GM23338 (cell line): Measurements from ENCODE around the gene ATP23. TPM values are rescaled to one million over a fixed set of nuclear protein-coding genes. Genes with fewer than 3 reads are reported as not detected.

Experiments
- ATAC-seq: fragments of 200-7000 bp; cut with Tn5 transposase; 3 replicates; pipeline ENCODE4 v1.9.1; 2020
- DNase-seq: peaks from one replicate; pipeline ENCODE4 v3.0.0-alpha.2; 2015; ENCODE audit warnings: low spot score
- H2AFZ ChIP-seq: fragments of 200-600 bp; sonication (generic); 2 replicates; pipeline ENCODE4 v1.8.0; 2016; ENCODE audit warnings: antibody characterized with exemption, mild to moderate bottlenecking, moderate library complexity
- H3F3A ChIP-seq: fragments of 200-600 bp; sonication (generic); replicated peaks from 2 replicates; pipeline ENCODE4 v1.8.0; 2017; ENCODE audit warnings: antibody characterized with exemption, mixed run types, low read depth
- H3K27ac ChIP-seq: fragments of 200-600 bp; sonication (generic); 2 replicates; pipeline ENCODE4 v1.6.1; 2016; ENCODE audit warnings: low read depth
- H3K27me3 ChIP-seq: fragments of 200-600 bp; sonication (generic); 2 replicates; pipeline ENCODE4 v1.8.0; 2016; ENCODE audit warnings: mild to moderate bottlenecking, mixed run types, moderate library complexity; ENCODE audit not compliant: insufficient read depth
- H3K36me3 ChIP-seq: fragments of 200-600 bp; sonication (generic); 2 replicates; pipeline ENCODE4 v1.8.0; 2016; ENCODE audit warnings: mild to moderate bottlenecking; ENCODE audit not compliant: insufficient read depth
- H3K4me1 ChIP-seq: fragments of 200-600 bp; sonication (generic); 2 replicates; pipeline ENCODE4 v1.8.0; 2016; ENCODE audit warnings: mild to moderate bottlenecking, moderate library complexity; ENCODE audit not compliant: insufficient read depth
- H3K4me2 ChIP-seq: fragments of 200-600 bp; sonication (generic); 2 replicates; pipeline ENCODE4 v1.7.1; 2017; ENCODE audit warnings: mixed run types
- H3K4me3 ChIP-seq: fragments of 200-600 bp; sonication (generic); 2 replicates; pipeline ENCODE4 v1.6.1; 2016; ENCODE audit warnings: mixed run types
- H3K79me2 ChIP-seq: fragments of 200-600 bp; sonication (generic); replicated peaks from 2 replicates; pipeline ENCODE4 v1.8.0; 2017; ENCODE audit warnings: mild to moderate bottlenecking; ENCODE audit not compliant: insufficient read depth
- H3K9me2 ChIP-seq: fragments of 200-600 bp; sonication (generic); 2 replicates; pipeline ENCODE4 v1.8.0; 2017; ENCODE audit not compliant: insufficient read depth
- H4K20me1 ChIP-seq: fragments of 200-600 bp; sonication (generic); replicated peaks from 2 replicates; pipeline ENCODE4 v1.8.0; 2017; ENCODE audit warnings: mild to moderate bottlenecking; ENCODE audit not compliant: insufficient read depth
- H3K27ac Mint-ChIP-seq: 2 replicates; pipeline ENCODE4 v1.8.0; 2020; ENCODE audit warnings: inconsistent platforms, mild to moderate bottlenecking, moderate library complexity, mixed read lengths
- H3K27me3 Mint-ChIP-seq: 3 replicates; pipeline ENCODE4 v1.8.0; 2022; ENCODE audit warnings: low read depth, mild to moderate bottlenecking, moderate library complexity, mixed read lengths, inconsistent platforms; ENCODE audit not compliant: insufficient read depth, poor library complexity
- H3K36me3 Mint-ChIP-seq: 3 replicates; pipeline ENCODE4 v1.8.0; 2021; ENCODE audit warnings: low read depth, mild to moderate bottlenecking, inconsistent platforms, moderate library complexity, mixed read lengths
- H3K4me1 Mint-ChIP-seq: 3 replicates; pipeline ENCODE4 v1.8.0; 2020; ENCODE audit warnings: mild to moderate bottlenecking, inconsistent platforms, mixed read lengths
- H3K4me3 Mint-ChIP-seq: 3 replicates; pipeline ENCODE4 v1.8.0; 2021; ENCODE audit warnings: moderate library complexity, mild to moderate bottlenecking, inconsistent platforms, mixed read lengths
- H3K9me3 Mint-ChIP-seq: 3 replicates; pipeline ENCODE4 v1.8.0; 2020; ENCODE audit warnings: moderate library complexity, mild to moderate bottlenecking, inconsistent platforms, mixed read lengths
- CREB1 ChIP-seq: fragments of 250-450 bp; sonication (Bioruptor Pico); IDR thresholded peaks from 2 replicates; pipeline ENCODE4 v1.5.0; 2020; ENCODE audit warnings: low read depth, mild to moderate bottlenecking, moderate library complexity
- ETS1 ChIP-seq: IDR thresholded peaks from 2 replicates; pipeline ENCODE4 v1.6.1; 2016; ENCODE audit warnings: antibody characterized with exemption
- EZH2phosphoT487 ChIP-seq: fragments of 200-600 bp; sonication (generic); IDR thresholded peaks from one replicate; pipeline ENCODE4 v1.8.1; 2018; ENCODE audit warnings: antibody characterized with exemption; ENCODE audit not compliant: unreplicated experiment
- JUNB ChIP-seq: IDR thresholded peaks from one replicate; pipeline ENCODE4 v1.6.1; 2016; ENCODE audit warnings: antibody characterized with exemption; ENCODE audit not compliant: unreplicated experiment
- NANOG ChIP-seq: IDR thresholded peaks from 2 replicates; pipeline ENCODE4 v1.6.1; 2016; ENCODE audit warnings: antibody characterized with exemption, borderline replicate concordance
- POLR2AphosphoS5 ChIP-seq: IDR thresholded peaks from 2 replicates; pipeline ENCODE4 v1.6.1; 2016; ENCODE audit warnings: antibody characterized with exemption, low read depth
- ZNF114 ChIP-seq: fragments of 250-450 bp; sonication (Bioruptor Pico); IDR thresholded peaks from 2 replicates; pipeline ENCODE4 v1.5.0; 2020; ENCODE audit warnings: mild to moderate bottlenecking, moderate library complexity
- ZNF331 ChIP-seq: fragments of 250-450 bp; sonication (Bioruptor Pico); IDR thresholded peaks from 2 replicates; pipeline ENCODE4 v1.5.0; 2020; ENCODE audit warnings: low read depth, mild to moderate bottlenecking, moderate library complexity
- polyA plus RNA-seq: library from polyadenylated mRNA; unstranded; fragments of >200 nt; fragmentation: Nextera tagmentation; extraction: Ambion mirVana; gene quantifications from 2 replicates; pipeline ENCODE4 v1.2.1, GENCODE V29; 2016
- total RNA-seq: library from RNA; depleted of rRNA; stranded (reverse); fragments of >200 nt; shearing (Covaris generic); gene quantifications from 2 replicates; pipeline ENCODE4 v1.2.3, GENCODE V29; 2014
- TF ChIP-seq, protein P1 (sequence below): IDR thresholded peaks from one replicate; pipeline ENCODE4 v1.6.1; 2018; ENCODE audit warnings: antibody characterized with exemption; ENCODE audit not compliant: unreplicated experiment
- TF ChIP-seq, protein P2 (sequence below): fragments of 250-450 bp; sonication (Bioruptor Pico); IDR thresholded peaks from 2 replicates; pipeline ENCODE4 v1.5.0; 2020; ENCODE audit warnings: mild to moderate bottlenecking, moderate library complexity

ATP23 gene
- total and polyA plus RNA-seq, 2 experiments from 2014 or later = 14.7 to 21.0 TPM

DNA sequence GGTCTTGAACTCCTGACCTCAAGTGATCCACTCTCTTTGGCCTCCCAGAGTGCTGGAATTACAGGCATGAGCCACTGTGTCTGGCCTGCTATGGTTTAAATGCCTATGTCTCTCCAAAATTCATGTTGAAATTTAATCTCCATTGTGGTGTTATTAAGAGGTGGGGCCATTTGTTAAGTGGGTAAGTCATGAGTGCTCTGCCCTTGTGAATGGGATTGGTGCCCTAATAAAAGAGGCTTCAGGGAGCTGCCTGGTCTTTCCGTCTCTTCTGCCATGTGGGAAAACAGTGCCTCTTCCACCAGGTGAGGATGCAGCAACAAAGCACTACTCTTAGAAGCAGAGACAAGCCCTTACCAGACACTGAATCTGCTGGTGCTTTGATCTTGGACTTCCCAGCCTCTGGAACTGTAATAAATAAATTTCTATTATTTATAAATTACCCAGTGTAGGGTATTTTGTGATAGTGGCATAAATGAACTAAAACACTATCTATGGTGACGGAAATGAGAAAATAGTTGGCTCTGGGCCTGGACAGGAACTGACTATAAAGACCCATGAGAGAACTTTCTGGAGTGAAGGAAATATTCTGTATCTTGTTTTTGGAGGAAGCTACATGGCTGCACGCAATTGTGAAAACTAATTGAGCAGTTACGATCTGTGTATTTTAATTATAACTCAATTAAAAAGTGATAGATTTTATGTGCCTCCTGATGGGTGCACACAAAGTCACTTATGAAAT is 12.1 kb upstream of the ATP23 start (continued):
- no peak for TF ChIP-seq ZNF114 (CRISPR knock-in tag)
- TF ChIP-seq, protein P1, sequence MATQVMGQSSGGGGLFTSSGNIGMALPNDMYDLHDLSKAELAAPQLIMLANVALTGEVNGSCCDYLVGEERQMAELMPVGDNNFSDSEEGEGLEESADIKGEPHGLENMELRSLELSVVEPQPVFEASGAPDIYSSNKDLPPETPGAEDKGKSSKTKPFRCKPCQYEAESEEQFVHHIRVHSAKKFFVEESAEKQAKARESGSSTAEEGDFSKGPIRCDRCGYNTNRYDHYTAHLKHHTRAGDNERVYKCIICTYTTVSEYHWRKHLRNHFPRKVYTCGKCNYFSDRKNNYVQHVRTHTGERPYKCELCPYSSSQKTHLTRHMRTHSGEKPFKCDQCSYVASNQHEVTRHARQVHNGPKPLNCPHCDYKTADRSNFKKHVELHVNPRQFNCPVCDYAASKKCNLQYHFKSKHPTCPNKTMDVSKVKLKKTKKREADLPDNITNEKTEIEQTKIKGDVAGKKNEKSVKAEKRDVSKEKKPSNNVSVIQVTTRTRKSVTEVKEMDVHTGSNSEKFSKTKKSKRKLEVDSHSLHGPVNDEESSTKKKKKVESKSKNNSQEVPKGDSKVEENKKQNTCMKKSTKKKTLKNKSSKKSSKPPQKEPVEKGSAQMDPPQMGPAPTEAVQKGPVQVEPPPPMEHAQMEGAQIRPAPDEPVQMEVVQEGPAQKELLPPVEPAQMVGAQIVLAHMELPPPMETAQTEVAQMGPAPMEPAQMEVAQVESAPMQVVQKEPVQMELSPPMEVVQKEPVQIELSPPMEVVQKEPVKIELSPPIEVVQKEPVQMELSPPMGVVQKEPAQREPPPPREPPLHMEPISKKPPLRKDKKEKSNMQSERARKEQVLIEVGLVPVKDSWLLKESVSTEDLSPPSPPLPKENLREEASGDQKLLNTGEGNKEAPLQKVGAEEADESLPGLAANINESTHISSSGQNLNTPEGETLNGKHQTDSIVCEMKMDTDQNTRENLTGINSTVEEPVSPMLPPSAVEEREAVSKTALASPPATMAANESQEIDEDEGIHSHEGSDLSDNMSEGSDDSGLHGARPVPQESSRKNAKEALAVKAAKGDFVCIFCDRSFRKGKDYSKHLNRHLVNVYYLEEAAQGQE = no peak

DNA sequence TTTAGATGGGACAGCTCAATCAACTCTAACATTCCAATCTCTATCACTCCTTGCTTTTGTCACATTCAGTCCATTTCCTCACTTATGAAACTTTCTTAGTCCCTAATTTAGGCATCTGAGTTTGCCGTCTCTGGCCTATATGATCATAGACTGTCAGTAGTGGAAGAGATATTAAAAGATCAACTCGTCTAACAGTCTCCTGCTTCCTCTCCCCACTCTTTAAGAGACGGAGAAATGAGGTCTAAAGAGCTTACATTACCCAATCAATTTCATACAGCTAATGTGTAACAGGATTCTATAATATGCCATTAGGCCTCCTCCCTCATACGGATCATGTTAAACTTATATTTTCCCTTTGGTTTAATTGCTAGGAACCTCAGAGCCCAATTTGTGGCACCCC is 6.5 kb upstream of the ATP23 start:
- no peak overlapping the region for H3K4me2 ChIP-seq
- H3K9me2 ChIP-seq = peaks cover 2% of the 10 kb centered on the region; the same call in 1 of the 2 replicates
- H3F3A ChIP-seq = no peaks in the 10 kb centered on the region
- no peaks in the 10 kb centered on the region for H3K9me3 Mint-ChIP-seq
- peaks cover 6% of the 10 kb centered on the region; the same call in 1 of the 2 replicates for H3K4me1 ChIP-seq
- H3K27me3 ChIP-seq = peaks cover 18% of the 10 kb centered on the region
- no peaks in the 10 kb centered on the region for H3K79me2 ChIP-seq
- peaks cover 6% of the 10 kb centered on the region for H3K27me3 Mint-ChIP-seq
- no peaks in the 10 kb centered on the region for H3K36me3 Mint-ChIP-seq
- H2AFZ ChIP-seq = no peak overlapping the region
- no peaks in the 10 kb centered on the region for H4K20me1 ChIP-seq
- H3K27ac Mint-ChIP-seq = no peak overlapping the region
- DNase-seq (no peak), ATAC-seq (no peak)
- H3K4me3 Mint-ChIP-seq = no peak overlapping the region
- no peak overlapping the region for H3K27ac ChIP-seq
- no peaks in the 10 kb centered on the region for H3K36me3 ChIP-seq
- no peak overlapping the region for H3K4me3 ChIP-seq
- peaks cover 2% of the 10 kb centered on the region; the same call in 1 of the 3 replicates for H3K4me1 Mint-ChIP-seq
- TF ChIP-seq, protein P2, sequence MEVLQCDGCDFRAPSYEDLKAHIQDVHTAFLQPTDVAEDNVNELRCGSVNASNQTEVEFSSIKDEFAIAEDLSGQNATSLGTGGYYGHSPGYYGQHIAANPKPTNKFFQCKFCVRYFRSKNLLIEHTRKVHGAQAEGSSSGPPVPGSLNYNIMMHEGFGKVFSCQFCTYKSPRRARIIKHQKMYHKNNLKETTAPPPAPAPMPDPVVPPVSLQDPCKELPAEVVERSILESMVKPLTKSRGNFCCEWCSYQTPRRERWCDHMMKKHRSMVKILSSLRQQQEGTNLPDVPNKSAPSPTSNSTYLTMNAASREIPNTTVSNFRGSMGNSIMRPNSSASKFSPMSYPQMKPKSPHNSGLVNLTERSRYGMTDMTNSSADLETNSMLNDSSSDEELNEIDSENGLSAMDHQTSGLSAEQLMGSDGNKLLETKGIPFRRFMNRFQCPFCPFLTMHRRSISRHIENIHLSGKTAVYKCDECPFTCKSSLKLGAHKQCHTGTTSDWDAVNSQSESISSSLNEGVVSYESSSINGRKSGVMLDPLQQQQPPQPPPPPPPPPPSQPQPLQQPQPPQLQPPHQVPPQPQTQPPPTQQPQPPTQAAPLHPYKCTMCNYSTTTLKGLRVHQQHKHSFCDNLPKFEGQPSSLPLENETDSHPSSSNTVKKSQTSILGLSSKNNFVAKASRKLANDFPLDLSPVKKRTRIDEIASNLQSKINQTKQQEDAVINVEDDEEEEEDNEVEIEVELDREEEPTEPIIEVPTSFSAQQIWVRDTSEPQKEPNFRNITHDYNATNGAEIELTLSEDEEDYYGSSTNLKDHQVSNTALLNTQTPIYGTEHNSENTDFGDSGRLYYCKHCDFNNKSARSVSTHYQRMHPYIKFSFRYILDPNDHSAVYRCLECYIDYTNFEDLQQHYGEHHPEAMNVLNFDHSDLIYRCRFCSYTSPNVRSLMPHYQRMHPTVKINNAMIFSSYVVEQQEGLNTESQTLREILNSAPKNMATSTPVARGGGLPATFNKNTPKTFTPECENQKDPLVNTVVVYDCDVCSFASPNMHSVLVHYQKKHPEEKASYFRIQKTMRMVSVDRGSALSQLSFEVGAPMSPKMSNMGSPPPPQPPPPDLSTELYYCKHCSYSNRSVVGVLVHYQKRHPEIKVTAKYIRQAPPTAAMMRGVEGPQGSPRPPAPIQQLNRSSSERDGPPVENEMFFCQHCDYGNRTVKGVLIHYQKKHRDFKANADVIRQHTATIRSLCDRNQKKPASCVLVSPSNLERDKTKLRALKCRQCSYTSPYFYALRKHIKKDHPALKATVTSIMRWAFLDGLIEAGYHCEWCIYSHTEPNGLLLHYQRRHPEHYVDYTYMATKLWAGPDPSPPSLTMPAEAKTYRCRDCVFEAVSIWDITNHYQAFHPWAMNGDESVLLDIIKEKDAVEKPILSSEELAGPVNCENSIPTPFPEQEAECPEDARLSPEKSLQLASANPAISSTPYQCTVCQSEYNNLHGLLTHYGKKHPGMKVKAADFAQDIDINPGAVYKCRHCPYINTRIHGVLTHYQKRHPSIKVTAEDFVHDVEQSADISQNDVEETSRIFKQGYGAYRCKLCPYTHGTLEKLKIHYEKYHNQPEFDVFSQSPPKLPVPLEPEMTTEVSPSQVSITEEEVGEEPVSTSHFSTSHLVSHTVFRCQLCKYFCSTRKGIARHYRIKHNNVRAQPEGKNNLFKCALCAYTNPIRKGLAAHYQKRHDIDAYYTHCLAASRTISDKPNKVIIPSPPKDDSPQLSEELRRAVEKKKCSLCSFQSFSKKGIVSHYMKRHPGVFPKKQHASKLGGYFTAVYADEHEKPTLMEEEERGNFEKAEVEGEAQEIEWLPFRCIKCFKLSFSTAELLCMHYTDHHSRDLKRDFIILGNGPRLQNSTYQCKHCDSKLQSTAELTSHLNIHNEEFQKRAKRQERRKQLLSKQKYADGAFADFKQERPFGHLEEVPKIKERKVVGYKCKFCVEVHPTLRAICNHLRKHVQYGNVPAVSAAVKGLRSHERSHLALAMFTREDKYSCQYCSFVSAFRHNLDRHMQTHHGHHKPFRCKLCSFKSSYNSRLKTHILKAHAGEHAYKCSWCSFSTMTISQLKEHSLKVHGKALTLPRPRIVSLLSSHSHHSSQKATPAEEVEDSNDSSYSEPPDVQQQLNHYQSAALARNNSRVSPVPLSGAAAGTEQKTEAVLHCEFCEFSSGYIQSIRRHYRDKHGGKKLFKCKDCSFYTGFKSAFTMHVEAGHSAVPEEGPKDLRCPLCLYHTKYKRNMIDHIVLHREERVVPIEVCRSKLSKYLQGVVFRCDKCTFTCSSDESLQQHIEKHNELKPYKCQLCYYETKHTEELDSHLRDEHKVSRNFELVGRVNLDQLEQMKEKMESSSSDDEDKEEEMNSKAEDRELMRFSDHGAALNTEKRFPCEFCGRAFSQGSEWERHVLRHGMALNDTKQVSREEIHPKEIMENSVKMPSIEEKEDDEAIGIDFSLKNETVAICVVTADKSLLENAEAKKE (CRISPR knock-in tag) = no peak
- no peak for TF ChIP-seq POLR2AphosphoS5
- no peak for TF ChIP-seq CREB1 (CRISPR knock-in tag)
- TF ChIP-seq ETS1 = no peak
- TF ChIP-seq ZNF331 = no peak
- TF ChIP-seq, protein P1 = no peak
- TF ChIP-seq NANOG = no peak
- TF ChIP-seq EZH2phosphoT487 = no peak
- no peak for TF ChIP-seq JUNB
